Neural progenitor cell (in vitro differentiated cells): Measurements from ENCODE around the gene CCM2.

Experiments used
- CTCF ChIP-seq: fragments of 200-600 bp; sonication (generic); IDR thresholded peaks from 2 replicates; pipeline ENCODE4 v1.5.1; 2017; ENCODE audit warnings: antibody characterized with exemption, mild to moderate bottlenecking
- EZH2 ChIP-seq: fragments of 200-600 bp; sonication (generic); IDR thresholded peaks from 2 replicates; pipeline ENCODE4 v1.6.1; 2017; ENCODE audit warnings: antibody characterized with exemption, mild to moderate bottlenecking, moderate library complexity

- TF ChIP-seq CTCF = no peak
- no peak for TF ChIP-seq EZH2
These were observed 66.4 kb downstream of the CCM2 start for GRCh38 chr7:45066409-45066808.
